GM12872 (cell line): ENCODE results near the gene GTF2IRD1.

Experiments
- TF ChIP-seq, protein P1 (sequence below): IDR thresholded peaks from 3 replicates; pipeline ENCODE4 v1.5.1; 2011; ENCODE audit warnings: low read depth, mild to moderate bottlenecking, low read length, moderate library complexity; ENCODE audit not compliant: insufficient read depth

The GTF2IRD1 gene

DNA sequence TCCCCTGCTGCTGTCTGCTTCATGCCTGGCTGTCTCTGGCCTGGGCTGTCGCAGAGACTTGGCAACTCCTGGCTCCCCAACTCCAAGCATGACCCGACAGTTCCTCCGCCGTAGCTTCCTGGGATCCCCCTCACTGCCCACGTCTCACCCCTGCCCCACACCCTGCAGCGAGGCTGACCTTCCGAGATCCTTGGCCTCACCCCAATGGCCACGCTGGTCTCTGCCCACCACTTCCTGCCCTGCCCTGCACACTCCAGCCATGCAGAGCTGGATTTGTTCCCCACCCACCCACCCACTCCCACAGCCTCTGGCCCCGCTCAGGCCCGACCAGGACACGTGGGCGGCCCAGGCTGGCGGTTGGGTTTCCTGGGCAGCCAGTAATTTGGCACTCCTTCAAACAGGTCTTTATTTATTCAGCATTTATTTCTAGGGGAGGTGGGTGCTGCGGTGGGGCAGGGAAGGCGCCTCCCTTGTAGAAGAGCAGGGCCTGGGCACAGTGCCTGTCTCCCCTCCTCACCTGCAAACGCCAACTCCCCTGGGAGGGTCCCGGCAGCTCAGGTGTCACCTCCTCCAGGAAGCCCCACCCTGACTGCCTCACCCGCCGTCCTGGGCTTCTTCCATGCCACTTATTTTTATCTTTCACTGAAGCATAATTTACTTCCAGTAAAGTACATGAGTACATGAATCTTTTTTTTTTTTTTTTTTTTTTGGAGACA is 25.5 kb downstream of the GTF2IRD1 start:
- TF ChIP-seq, protein P1, sequence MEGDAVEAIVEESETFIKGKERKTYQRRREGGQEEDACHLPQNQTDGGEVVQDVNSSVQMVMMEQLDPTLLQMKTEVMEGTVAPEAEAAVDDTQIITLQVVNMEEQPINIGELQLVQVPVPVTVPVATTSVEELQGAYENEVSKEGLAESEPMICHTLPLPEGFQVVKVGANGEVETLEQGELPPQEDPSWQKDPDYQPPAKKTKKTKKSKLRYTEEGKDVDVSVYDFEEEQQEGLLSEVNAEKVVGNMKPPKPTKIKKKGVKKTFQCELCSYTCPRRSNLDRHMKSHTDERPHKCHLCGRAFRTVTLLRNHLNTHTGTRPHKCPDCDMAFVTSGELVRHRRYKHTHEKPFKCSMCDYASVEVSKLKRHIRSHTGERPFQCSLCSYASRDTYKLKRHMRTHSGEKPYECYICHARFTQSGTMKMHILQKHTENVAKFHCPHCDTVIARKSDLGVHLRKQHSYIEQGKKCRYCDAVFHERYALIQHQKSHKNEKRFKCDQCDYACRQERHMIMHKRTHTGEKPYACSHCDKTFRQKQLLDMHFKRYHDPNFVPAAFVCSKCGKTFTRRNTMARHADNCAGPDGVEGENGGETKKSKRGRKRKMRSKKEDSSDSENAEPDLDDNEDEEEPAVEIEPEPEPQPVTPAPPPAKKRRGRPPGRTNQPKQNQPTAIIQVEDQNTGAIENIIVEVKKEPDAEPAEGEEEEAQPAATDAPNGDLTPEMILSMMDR, result no peak

DNA sequence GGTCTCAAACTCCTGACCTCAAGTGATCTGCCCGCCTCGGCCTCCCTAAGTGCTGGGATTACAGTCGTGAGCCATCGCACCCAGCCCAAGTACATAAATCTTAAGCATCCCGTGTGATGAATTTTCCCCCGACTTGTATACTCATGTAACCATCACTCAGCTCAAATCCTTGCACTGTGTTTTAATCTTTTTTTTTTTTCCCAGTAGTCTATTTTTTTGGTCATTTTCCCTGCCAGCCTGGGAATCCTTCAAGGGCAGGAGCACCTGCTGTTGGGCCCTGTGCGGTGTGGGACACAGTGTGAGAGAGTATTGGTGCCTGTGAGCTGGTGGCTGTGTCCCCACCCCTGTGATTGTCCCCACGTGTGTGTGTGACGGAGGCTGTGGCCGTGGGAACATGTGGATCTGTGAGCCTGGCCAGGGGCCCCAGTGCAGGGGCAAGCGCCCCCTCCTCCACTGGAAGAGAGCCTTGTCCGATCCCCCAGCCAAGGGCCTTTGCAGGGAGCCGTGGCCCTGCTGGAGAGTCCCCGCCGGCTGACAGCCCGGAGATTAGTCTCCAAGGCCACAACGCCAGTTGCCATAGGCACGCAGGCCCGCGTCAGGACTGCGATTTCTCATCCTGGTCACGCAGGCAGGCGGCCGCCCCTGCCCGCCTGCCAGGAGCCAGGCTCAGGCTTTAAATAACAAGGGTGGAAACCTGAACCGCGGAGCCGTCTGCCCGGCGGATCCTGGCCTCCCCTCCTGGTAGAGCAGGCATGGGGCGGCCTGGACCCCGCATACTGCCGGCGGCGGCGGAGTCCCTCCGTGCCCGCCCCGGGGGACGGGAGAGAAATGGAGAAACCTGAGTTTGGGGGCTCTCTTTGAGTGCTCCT is 26.5 kb downstream of the GTF2IRD1 start:
- TF ChIP-seq, protein P1, result no peak

DNA sequence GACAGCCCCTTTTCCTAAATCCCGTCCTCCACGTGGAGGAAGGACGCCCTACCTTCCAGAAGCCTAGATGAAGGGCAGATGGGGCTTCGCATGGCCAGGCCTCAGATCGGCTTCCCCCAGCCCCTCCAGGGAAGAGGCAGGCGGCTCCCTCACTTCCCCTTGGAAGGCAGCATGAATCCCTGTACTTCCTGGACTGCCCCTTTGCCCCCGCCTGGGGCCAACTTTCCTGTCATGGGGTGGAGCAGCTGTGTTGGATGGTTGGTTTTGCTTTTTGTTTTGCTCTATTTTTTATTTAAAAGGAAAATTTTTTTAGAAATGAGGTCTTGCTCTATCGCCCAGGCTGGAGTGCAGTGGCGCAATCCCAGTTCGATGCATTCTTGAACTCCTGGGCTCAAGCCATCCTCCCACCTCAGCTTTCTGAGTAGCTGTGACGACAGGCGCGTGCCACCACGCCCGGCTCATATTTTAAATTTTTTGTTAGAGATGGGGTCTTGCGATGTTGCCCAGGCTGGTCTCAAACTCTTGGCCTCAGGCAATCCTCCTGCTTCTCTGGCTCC is 27.2 kb downstream of the GTF2IRD1 start:
- TF ChIP-seq, protein P1, result no peak

DNA sequence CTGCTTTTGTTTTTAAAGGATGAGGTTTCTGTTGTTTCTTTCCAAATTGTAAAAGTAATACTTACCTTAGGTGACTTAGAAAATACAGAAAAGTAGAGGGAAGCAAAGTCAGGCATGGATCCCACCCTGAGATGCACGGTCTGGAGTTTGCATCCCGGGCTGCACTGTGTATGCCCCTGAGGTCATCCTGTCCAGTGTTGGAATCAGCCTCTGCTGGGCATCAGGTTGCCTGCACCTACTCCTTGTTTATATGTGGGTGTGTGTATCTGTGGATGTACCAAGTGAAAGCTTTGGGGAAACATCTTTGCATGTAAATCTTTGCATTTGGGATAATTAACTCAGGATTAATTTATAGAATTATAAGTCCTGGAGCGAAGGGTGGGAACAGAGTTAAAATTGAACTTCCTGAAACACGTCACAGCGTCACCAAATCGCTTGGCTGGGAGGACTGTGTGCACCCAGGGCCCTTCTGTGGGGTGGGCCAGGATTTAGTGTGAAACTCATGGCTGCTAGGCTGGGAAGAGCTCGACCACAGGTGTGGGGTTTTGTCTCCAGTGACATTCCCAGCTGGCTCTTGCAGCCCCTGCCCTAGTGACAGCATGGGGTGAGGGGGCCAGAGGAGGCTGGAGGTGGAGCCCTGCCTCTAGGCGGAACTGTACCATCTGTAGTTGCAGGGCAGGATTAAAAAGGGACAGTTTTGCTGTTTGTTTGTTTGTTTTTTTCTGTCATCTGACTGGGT is 27.9 kb downstream of the GTF2IRD1 start:
- TF ChIP-seq, protein P1, result no peak

DNA sequence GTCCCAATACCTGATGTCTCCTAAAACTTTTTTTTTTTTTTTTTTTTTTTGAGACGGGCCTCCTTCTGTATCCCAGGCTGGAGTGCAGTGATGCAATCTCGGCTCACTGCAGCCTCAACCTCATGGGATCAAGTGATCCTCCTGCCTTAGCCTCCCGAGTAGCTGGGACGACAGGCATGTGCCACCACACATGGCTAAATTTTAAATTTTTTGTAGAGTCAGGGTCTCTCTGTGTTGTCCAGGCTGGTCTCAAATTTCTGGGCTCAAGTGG is 28.4 kb downstream of the GTF2IRD1 start:
- TF ChIP-seq, protein P1, result no peak

DNA sequence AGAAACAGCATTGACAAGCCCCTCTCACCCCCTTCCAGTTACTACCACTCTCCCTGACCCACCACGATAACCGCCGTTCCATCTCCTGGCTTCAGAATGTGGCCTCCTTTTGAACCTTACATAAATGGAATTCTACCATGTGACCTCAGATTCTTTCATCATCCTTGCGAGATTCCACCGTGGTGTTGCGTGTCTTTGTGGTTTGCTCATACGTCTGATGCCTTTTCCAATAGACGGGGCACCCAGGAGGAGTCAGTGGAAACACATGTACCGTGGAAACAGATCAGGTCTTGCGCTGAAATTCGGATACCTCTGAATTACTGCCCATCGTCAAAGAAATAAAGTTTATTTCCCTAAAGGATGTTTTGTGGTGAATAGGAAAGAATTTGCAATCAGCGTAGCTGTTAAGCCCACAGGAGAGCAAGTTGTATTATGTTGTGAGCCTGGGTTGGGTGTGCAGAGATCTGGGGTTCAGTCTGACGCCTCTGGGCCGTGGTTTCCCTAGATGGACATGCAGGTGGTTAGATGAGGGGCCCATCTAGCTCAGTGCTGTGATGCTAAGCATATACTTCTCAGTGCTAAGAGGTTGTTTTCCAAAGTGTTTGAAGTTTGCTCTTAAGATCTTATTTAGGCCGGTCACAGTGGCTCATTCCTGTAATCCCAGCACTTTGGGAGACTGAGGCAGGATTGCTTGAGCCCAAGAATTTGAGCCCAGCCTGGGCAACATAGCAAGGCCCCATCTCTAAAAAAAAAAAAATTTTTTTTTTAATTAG is 29.1 kb downstream of the GTF2IRD1 start:
- TF ChIP-seq, protein P1, result no peak
